ENCODE measurements around the gene SEC11A. TPM values are rescaled to one million over a fixed set of nuclear protein-coding genes. Genes with fewer than 3 reads are reported as not detected.

Gene SEC11A
- total RNA-seq, 1 experiment from 2014 or later = 140 TPM

GRCh38 chr15:84633311-84634227 lies 82.4 kb downstream of the SEC11A start:
- peak overlapping the region; percentile 99 for H3K4me2 ChIP-seq (ENCODE audit: low read length)
- H3F3A ChIP-seq (ENCODE audit: low read length, unreplicated experiment) = no peaks in the 10 kb centered on the region
- peak overlapping the region; percentile 89 for H2AFZ ChIP-seq (ENCODE audit: low read length)
- no TSS peak for BruUV-seq (replicated peaks)
- CTCF ChIA-PET = interaction anchor here (0.6 kb wide), 1 partner anchor 46 kb away, joined by 5 read pairs; no protein-coding TSS in a partner anchor
- no peaks in the 10 kb centered on the region for H3K27me3 ChIP-seq (ENCODE audit: low read length)
- H3K36me3 ChIP-seq (ENCODE audit: low read depth, low read length) = 0 out of 2 replicates have a peak, but pooled peaks cover 3% of the 10 kb centered on the region
- no peaks in the 10 kb centered on the region for H3K9me2 ChIP-seq (replicated peaks; ENCODE audit: low read length)
- H3K79me2 ChIP-seq (ENCODE audit: low read length) = peaks cover 44% of the 10 kb centered on the region
- peak overlapping the region; percentile 93 for H3K4me3 ChIP-seq (ENCODE audit: low read length)
- ATAC-seq (peak; percentile 60), DNase-seq (peak; percentile 76)
- intact Hi-C loops (cut with micrococcal nuclease) = no loop called here
- H3K4me1 ChIP-seq (ENCODE audit: insufficient read depth, low read length) = peaks cover 27% of the 10 kb centered on the region
- H3K27ac ChIP-seq (ENCODE audit: low read length) = peak overlapping the region; percentile 20; the same call in 1 of the 2 replicates
- H3K9ac ChIP-seq (ENCODE audit: low read length) = peak overlapping the region; percentile 64
- no peak for TF ChIP-seq EZH2phosphoT487 (IDR thresholded peaks at IDR 0.05; ENCODE audit: borderline replicate concordance, low read length)
- TF ChIP-seq CTCF (conservative IDR thresholded peaks at IDR 0.05; ENCODE audit: low read depth, low read length) = no peak
- TF ChIP-seq EZH2 (IDR thresholded peaks at IDR 0.05; ENCODE audit: low read length, unreplicated experiment) = no peak
- POLR2A ChIA-PET (ENCODE audit: unreplicated experiment) = interaction anchor here (0.6 kb wide), 1 partner anchor 32 kb away, joined by 6 read pairs; no protein-coding TSS in a partner anchor
- H3K9me3 ChIP-seq (ENCODE audit: low read length) = no peaks in the 10 kb centered on the region
- no peaks in the 10 kb centered on the region for H4K20me1 ChIP-seq (ENCODE audit: low read length)

- 0 out of 2 replicates have a peak, but pooled peaks cover 3% of the 10 kb centered on the region for H3K36me3 ChIP-seq (ENCODE audit: low read depth, low read length)
- no peaks in the 10 kb centered on the region for H3K9me3 ChIP-seq (ENCODE audit: low read length)
- no peak for TF ChIP-seq EZH2 (IDR thresholded peaks at IDR 0.05; ENCODE audit: low read length, unreplicated experiment)
- TF ChIP-seq EZH2phosphoT487 (IDR thresholded peaks at IDR 0.05; ENCODE audit: borderline replicate concordance, low read length) = no peak
- H3K79me2 ChIP-seq (ENCODE audit: low read length) = peaks cover 44% of the 10 kb centered on the region
- H4K20me1 ChIP-seq (ENCODE audit: low read length) = no peaks in the 10 kb centered on the region
- peak overlapping the region; percentile 93 for H3K4me3 ChIP-seq (ENCODE audit: low read length)
- H3K9ac ChIP-seq (ENCODE audit: low read length) = peak overlapping the region; percentile 73
- H3K4me2 ChIP-seq (ENCODE audit: low read length) = peak overlapping the region; percentile 99
- H3K4me1 ChIP-seq (ENCODE audit: insufficient read depth, low read length) = peaks cover 27% of the 10 kb centered on the region
- ChIA-PET CTCF (no interaction called here), POLR2A (ENCODE audit: unreplicated experiment) (no interaction called here)
- H2AFZ ChIP-seq (ENCODE audit: low read length) = peak overlapping the region; percentile 97
- no peaks in the 10 kb centered on the region for H3K9me2 ChIP-seq (replicated peaks; ENCODE audit: low read length)
- intact Hi-C loops (cut with micrococcal nuclease) = loop anchor here (1.0 kb wide), 1 partner anchor 31 kb away; no protein-coding TSS in a partner anchor
- BruUV-seq (replicated peaks) = TSS peak; percentile 74
- no peaks in the 10 kb centered on the region for H3F3A ChIP-seq (ENCODE audit: low read length, unreplicated experiment)
- DNase-seq (peak; percentile 11), ATAC-seq (no peak)
- H3K27me3 ChIP-seq (ENCODE audit: low read length) = no peaks in the 10 kb centered on the region
- H3K27ac ChIP-seq (ENCODE audit: low read length) = peak overlapping the region; percentile 17; the same call in 1 of the 2 replicates
Observed at GRCh38 chr15:84631706-84632272, 84.2 kb downstream of the SEC11A start.

- Histone ChIP-seq H3K9ac (ENCODE audit: low read length) (no peak overlapping the region), H3K27ac (ENCODE audit: low read length) (no peak overlapping the region), H3K27me3 (ENCODE audit: low read length) (no peaks in the 10 kb centered on the region), H3K36me3 (ENCODE audit: low read depth, low read length) (no peaks in the 10 kb centered on the region), H3K4me3 (ENCODE audit: low read length) (no peak overlapping the region), H4K20me1 (ENCODE audit: low read length) (no peaks in the 10 kb centered on the region), H3K9me2 (replicated peaks; ENCODE audit: low read length) (no peaks in the 10 kb centered on the region), H3K9me3 (ENCODE audit: low read length) (no peaks in the 10 kb centered on the region), H3F3A (ENCODE audit: low read length, unreplicated experiment) (no peaks in the 10 kb centered on the region), H2AFZ (ENCODE audit: low read length) (no peak overlapping the region), H3K4me2 (ENCODE audit: low read length) (no peak overlapping the region), H3K79me2 (ENCODE audit: low read length) (peaks cover 22% of the 10 kb centered on the region), H3K4me1 (ENCODE audit: insufficient read depth, low read length) (peaks cover 18% of the 10 kb centered on the region)
- ChIA-PET POLR2A (ENCODE audit: unreplicated experiment) (no interaction called here), CTCF (interaction anchor here (0.7 kb wide), 1 partner anchor 30 kb away, joined by 4 read pairs; no protein-coding TSS in a partner anchor)
- intact Hi-C loops (cut with micrococcal nuclease) = no loop called here
- no peak for DNase-seq
- no peak for TF ChIP-seq CTCF (conservative IDR thresholded peaks at IDR 0.05; ENCODE audit: low read depth, low read length)
- TF ChIP-seq EZH2phosphoT487 (IDR thresholded peaks at IDR 0.05; ENCODE audit: borderline replicate concordance, low read length) = no peak
- no peak for TF ChIP-seq EZH2 (IDR thresholded peaks at IDR 0.05; ENCODE audit: low read length, unreplicated experiment)
- no peak for ATAC-seq
- BruUV-seq (replicated peaks) = no TSS peak
Observed at GRCh38 chr15:84629033-84629432, 86.9 kb downstream of the SEC11A start.

All from PC-3 (cell line).